Measurements from ENCODE around the gene INPP5A.
A peak's percentile ranks its signal among the peaks of the same experiment; 100 is the strongest.

Gene INPP5A

DNA sequence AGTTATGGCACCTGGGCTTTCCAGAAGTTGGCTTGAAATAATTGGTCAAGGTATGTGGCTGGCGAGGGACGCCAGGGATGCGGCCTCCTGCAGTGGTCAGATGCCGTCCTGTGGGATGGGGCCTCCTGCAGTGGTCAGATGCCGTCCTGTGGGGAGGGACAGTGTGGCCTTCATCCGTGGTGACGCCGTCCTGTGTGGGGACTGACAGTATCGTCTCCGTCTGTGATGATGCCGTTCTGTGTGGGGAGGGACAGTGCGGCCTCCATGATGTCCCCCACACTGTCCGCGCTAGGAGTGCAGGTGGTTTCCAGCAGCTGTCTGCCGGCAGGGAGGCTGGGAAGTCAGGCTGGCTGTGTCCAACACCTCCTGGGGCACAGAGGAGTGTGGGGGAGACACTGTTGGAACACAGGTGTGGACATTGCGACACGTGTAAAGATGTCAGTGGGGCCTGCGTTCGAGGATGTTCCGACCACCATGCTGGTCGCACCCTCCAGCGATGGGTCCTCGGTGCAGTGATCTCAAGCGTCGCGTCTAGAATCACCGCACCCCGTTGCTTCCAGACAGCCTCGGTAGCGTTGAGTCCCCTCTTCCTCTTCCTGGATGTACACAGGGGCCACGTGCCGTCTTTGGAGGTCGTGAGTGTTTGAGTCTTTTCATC lies 52.6 kb downstream of the INPP5A start:
- 95% methylated on average over 33 of the region's 33 CpGs for WGBS (ENCODE audit: insufficient coverage)
- Histone ChIP-seq H3K9me3 (ENCODE audit: control extremely low read depth in 1 of 5, control insufficient read depth in 4 of 5, insufficient read depth in 2 of 5, low read depth in 1 of 5, low read length in 4 of 5) (no peaks in the 10 kb centered on the region), H3K36me3 (ENCODE audit: control insufficient read depth in 4 of 4, insufficient read depth in 4 of 4, low read length in 3 of 4) (peaks cover 0 to 6% (median 0%) of the 10 kb centered on the region in 4 experiments), H3K27ac (ENCODE audit: insufficient read depth in 1 of 2, low read depth in 1 of 2, low read length in 2 of 2, poor library complexity in 1 of 2, severe bottlenecking in 2 of 2) (no peak overlapping the region), H3K4me1 (ENCODE audit: control extremely low read depth in 1 of 4, control insufficient read depth in 4 of 4, insufficient read depth in 4 of 4, low read length in 3 of 4) (peaks cover 10 to 91% (median 82%) of the 10 kb centered on the region in 4 experiments), H3K4me3 (ENCODE audit: control insufficient read depth in 1 of 7, extremely low read depth in 1 of 7, insufficient read depth in 4 of 7, low read depth in 2 of 7, low read length in 6 of 7) (no peak overlapping the region), H3K27me3 (replicated peaks in 2 of 5; ENCODE audit: control insufficient read depth in 4 of 5, insufficient read depth in 5 of 5, low read length in 4 of 5) (no peaks in the 10 kb centered on the region)
- DNase-seq, result no peak
- ChIA-PET POLR2A (no interaction called here), CTCF (no interaction called here)

GRCh38 chr10:132590752-132591121 lies 53.1 kb downstream of the INPP5A start:
- no peaks in the 10 kb centered on the region for H3K27me3 ChIP-seq (replicated peaks in 2 of 5; ENCODE audit: control insufficient read depth in 4 of 5, insufficient read depth in 5 of 5, low read length in 4 of 5)
- H3K36me3 ChIP-seq (ENCODE audit: control insufficient read depth in 4 of 4, insufficient read depth in 4 of 4, low read length in 3 of 4), result peaks cover 0 to 6% (median 0%) of the 10 kb centered on the region in 4 experiments
- H3K4me1 ChIP-seq (ENCODE audit: control extremely low read depth in 1 of 4, control insufficient read depth in 4 of 4, insufficient read depth in 4 of 4, low read length in 3 of 4), result peaks cover 13 to 90% (median 78%) of the 10 kb centered on the region in 4 experiments
- H3K4me3 ChIP-seq (ENCODE audit: control insufficient read depth in 1 of 7, extremely low read depth in 1 of 7, insufficient read depth in 4 of 7, low read depth in 2 of 7, low read length in 6 of 7), result no peak overlapping the region
- DNase-seq, result no peak
- ChIA-PET CTCF (interaction anchor here (0.6 to 1.5 kb wide), 2 partner anchors 13 to 17 kb away, joined by 3 to 6 read pairs; no protein-coding TSS in a partner anchor), POLR2A (no interaction called here)
- WGBS (ENCODE audit: insufficient coverage), result 87% methylated on average over 7 of the region's 10 CpGs
- H3K27ac ChIP-seq (ENCODE audit: insufficient read depth in 1 of 2, low read depth in 1 of 2, low read length in 2 of 2, poor library complexity in 1 of 2, severe bottlenecking in 2 of 2), result no peak overlapping the region
- no peaks in the 10 kb centered on the region for H3K9me3 ChIP-seq (ENCODE audit: control extremely low read depth in 1 of 5, control insufficient read depth in 4 of 5, insufficient read depth in 2 of 5, low read depth in 1 of 5, low read length in 4 of 5)

- POLR2A ChIA-PET, result no interaction called here
Measured at GRCh38 chr10:132591166-132591971, 53.8 kb downstream of the INPP5A start.

DNA sequence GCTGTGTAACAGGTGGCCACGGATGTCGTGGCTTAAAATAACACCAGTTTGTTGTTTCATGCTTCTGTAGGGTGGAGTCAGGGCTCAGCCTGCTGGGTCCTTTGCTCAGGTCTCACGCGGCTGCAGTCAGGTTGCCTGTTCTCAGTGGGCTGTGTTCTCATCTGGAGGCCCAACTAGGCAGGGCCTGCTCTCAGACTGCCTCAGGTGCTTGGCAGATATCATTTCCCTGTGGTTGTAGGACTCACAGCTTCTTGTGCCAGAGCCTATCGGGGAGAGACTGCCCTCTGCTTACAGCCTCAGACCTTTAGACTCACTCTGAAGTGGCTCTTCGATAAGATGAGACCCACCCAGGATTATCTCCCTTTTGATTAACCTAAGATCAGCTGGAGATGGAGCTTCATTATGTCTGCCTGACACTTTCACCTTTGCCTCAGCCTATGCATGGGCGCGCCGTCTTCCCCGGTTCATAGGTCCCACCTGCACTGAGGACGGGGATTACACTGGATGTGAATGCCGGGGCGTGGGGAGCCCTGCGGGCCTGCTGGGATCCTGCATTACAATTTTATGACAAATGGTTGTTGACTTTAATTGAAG lies 55.3 kb downstream of the INPP5A start:
- DNase-seq, result no peak
- POLR2A ChIA-PET, result no interaction called here
- H3K9me3 ChIP-seq (ENCODE audit: control extremely low read depth in 1 of 5, control insufficient read depth in 4 of 5, insufficient read depth in 2 of 5, low read depth in 1 of 5, low read length in 4 of 5), result no peaks in the 10 kb centered on the region
- H3K36me3 ChIP-seq (ENCODE audit: control insufficient read depth in 4 of 4, insufficient read depth in 4 of 4, low read length in 3 of 4), result no peaks in the 10 kb centered on the region
- no peaks in the 10 kb centered on the region for H3K27me3 ChIP-seq (replicated peaks in 2 of 5; ENCODE audit: control insufficient read depth in 4 of 5, insufficient read depth in 5 of 5, low read length in 4 of 5)
- H3K4me1 ChIP-seq (ENCODE audit: control extremely low read depth in 1 of 4, control insufficient read depth in 4 of 4, insufficient read depth in 4 of 4, low read length in 3 of 4), result peaks cover 10 to 81% (median 65%) of the 10 kb centered on the region in 4 experiments
- peak overlapping the region; percentile 12 to 23 for H3K27ac ChIP-seq (ENCODE audit: insufficient read depth in 1 of 2, low read depth in 1 of 2, low read length in 2 of 2, poor library complexity in 1 of 2, severe bottlenecking in 2 of 2)
- 94% methylated on average over 8 of the region's 14 CpGs for WGBS (ENCODE audit: insufficient coverage)
- CTCF ChIA-PET, result interaction anchor here (0.9 to 1.6 kb wide), 5 partner anchors 13 to 133 kb away, joined by 3 to 5 read pairs (median 3); no protein-coding TSS in a partner anchor
- H3K4me3 ChIP-seq (ENCODE audit: control insufficient read depth in 1 of 7, extremely low read depth in 1 of 7, insufficient read depth in 4 of 7, low read depth in 2 of 7, low read length in 6 of 7), result peak overlapping the region in 1 of 7 experiments; percentile 19

More at GRCh38 chr10:132591166-132591971, 53.8 kb downstream of the INPP5A start:
- Histone ChIP-seq H3K9me3 (ENCODE audit: control extremely low read depth in 1 of 5, control insufficient read depth in 4 of 5, insufficient read depth in 2 of 5, low read depth in 1 of 5, low read length in 4 of 5) (no peaks in the 10 kb centered on the region), H3K27ac (ENCODE audit: insufficient read depth in 1 of 2, low read depth in 1 of 2, low read length in 2 of 2, poor library complexity in 1 of 2, severe bottlenecking in 2 of 2) (no peak overlapping the region), H3K4me3 (ENCODE audit: control insufficient read depth in 1 of 7, extremely low read depth in 1 of 7, insufficient read depth in 4 of 7, low read depth in 2 of 7, low read length in 6 of 7) (no peak overlapping the region), H3K27me3 (replicated peaks in 2 of 5; ENCODE audit: control insufficient read depth in 4 of 5, insufficient read depth in 5 of 5, low read length in 4 of 5) (no peaks in the 10 kb centered on the region), H3K36me3 (ENCODE audit: control insufficient read depth in 4 of 4, insufficient read depth in 4 of 4, low read length in 3 of 4) (peaks cover 0 to 2% (median 0%) of the 10 kb centered on the region in 4 experiments), H3K4me1 (ENCODE audit: control extremely low read depth in 1 of 4, control insufficient read depth in 4 of 4, insufficient read depth in 4 of 4, low read length in 3 of 4) (peaks cover 13 to 86% (median 72%) of the 10 kb centered on the region in 4 experiments)
- 88% methylated on average over 19 of the region's 22 CpGs for WGBS (ENCODE audit: insufficient coverage)
- CTCF ChIA-PET, result interaction anchor here (0.6 to 1.6 kb wide), 4 partner anchors 11 to 139 kb away, joined by 3 to 6 read pairs (median 3); no protein-coding TSS in a partner anchor
- DNase-seq, result peak in 1 of 3 donors; percentile 17

DNA sequence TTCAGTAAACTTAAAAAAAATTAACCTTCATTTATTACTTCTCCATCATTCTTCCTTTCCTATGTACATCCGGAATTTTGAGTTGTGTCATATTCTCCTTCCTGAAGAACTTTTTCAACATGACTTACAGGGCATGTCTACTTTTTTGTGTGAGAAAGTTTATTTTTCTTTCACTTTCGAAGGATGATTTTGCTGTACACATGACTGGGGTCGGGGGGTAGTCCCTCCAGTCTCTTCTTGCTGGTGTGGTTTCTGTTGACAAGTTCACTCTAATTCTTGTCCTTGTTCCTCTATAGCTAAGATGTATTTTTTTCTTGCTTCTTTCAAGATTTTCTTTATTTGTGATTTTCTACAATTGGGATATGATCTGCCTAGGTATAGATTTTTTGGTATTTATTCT lies 55.8 kb downstream of the INPP5A start:
- peak overlapping the region in 1 of 2 experiments; percentile 23 for H3K27ac ChIP-seq (ENCODE audit: insufficient read depth in 1 of 2, low read depth in 1 of 2, low read length in 2 of 2, poor library complexity in 1 of 2, severe bottlenecking in 2 of 2)
- H3K4me3 ChIP-seq (ENCODE audit: control insufficient read depth in 1 of 7, extremely low read depth in 1 of 7, insufficient read depth in 4 of 7, low read depth in 2 of 7, low read length in 6 of 7), result peak overlapping the region in 1 of 7 experiments; percentile 19
- H3K36me3 ChIP-seq (ENCODE audit: control insufficient read depth in 4 of 4, insufficient read depth in 4 of 4, low read length in 3 of 4), result no peaks in the 10 kb centered on the region
- no peaks in the 10 kb centered on the region for H3K9me3 ChIP-seq (ENCODE audit: control extremely low read depth in 1 of 5, control insufficient read depth in 4 of 5, insufficient read depth in 2 of 5, low read depth in 1 of 5, low read length in 4 of 5)
- CTCF ChIA-PET, result interaction anchor here (0.9 to 1.5 kb wide), 3 partner anchors 17 to 133 kb away, joined by 3 to 5 read pairs (median 4); no protein-coding TSS in a partner anchor
- POLR2A ChIA-PET, result interaction anchor here (0.6 kb wide), 1 partner anchor 15 kb away, joined by 3 read pairs; no protein-coding TSS in a partner anchor
- WGBS (ENCODE audit: insufficient coverage), result no CpG with 5 or more reads among the region's 3 CpGs
- peaks cover 8 to 76% (median 60%) of the 10 kb centered on the region in 4 experiments for H3K4me1 ChIP-seq (ENCODE audit: control extremely low read depth in 1 of 4, control insufficient read depth in 4 of 4, insufficient read depth in 4 of 4, low read length in 3 of 4)
- H3K27me3 ChIP-seq (replicated peaks in 2 of 5; ENCODE audit: control insufficient read depth in 4 of 5, insufficient read depth in 5 of 5, low read length in 4 of 5), result no peaks in the 10 kb centered on the region
- peak; percentile 54 to 89 (median 86) for DNase-seq

DNA sequence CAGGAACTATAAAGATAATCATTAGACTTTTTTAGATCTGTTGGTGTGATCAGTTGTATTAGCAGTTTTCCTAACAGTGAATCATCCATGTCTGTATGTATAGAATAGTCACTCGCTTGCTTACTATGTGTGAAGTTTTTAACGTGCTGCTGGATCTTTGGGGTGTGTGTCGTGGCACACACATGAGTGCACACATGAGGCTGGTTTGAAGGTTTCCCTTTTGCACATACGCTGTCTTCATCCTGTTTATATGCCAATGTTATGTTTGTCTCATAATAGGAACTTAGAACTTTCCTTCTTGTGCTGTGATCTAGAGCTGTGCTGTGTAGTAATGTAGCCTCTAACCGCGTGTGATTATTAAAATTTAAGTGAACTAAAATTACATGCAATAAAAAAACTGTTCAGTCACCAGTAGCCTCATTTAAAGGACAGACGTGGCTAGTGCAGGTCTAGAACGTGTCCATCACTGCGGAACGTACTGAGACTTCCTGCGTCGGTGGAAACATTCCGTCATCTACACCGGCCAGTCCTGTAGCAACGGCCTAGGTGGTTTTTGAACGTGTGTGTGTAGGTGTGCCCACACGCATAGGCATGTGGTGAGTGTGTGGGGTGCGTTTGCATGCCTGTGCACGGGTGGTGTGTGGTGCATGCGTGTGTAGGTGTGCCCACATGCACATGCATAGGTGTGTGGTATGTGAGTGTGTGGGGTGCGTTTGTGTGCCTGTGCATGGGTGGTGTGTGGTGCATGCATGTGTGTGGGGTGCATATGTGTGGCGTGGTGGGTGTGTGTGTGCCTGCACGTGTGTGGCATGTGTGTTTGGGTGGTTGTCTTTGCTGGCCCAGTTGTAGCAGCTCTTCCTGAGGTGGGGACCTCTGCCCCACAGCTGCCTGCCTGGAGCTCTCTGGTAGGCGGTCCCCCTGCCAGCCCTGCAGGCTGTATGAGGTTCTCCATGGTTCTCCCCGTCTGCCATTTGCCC lies 56.6 kb downstream of the INPP5A start:
- DNase-seq, result peak in 1 of 3 donors; percentile 37
- no peaks in the 10 kb centered on the region for H3K36me3 ChIP-seq (ENCODE audit: control insufficient read depth in 4 of 4, insufficient read depth in 4 of 4, low read length in 3 of 4)
- peaks cover 0 to 2% (median 0%) of the 10 kb centered on the region in 5 experiments for H3K9me3 ChIP-seq (ENCODE audit: control extremely low read depth in 1 of 5, control insufficient read depth in 4 of 5, insufficient read depth in 2 of 5, low read depth in 1 of 5, low read length in 4 of 5)
- H3K27ac ChIP-seq (ENCODE audit: insufficient read depth in 1 of 2, low read depth in 1 of 2, low read length in 2 of 2, poor library complexity in 1 of 2, severe bottlenecking in 2 of 2), result no peak overlapping the region
- no peaks in the 10 kb centered on the region for H3K27me3 ChIP-seq (replicated peaks in 2 of 5; ENCODE audit: control insufficient read depth in 4 of 5, insufficient read depth in 5 of 5, low read length in 4 of 5)
- peaks cover 8 to 68% (median 52%) of the 10 kb centered on the region in 4 experiments for H3K4me1 ChIP-seq (ENCODE audit: control extremely low read depth in 1 of 4, control insufficient read depth in 4 of 4, insufficient read depth in 4 of 4, low read length in 3 of 4)
- POLR2A ChIA-PET, result interaction anchor here (0.6 to 0.9 kb wide), 2 partner anchors 15 to 16 kb away, joined by 3 to 4 read pairs; no protein-coding TSS in a partner anchor
- CTCF ChIA-PET, result interaction anchor here (0.9 to 1.5 kb wide), 3 partner anchors 16 to 134 kb away, joined by 3 to 5 read pairs (median 4); no protein-coding TSS in a partner anchor
- H3K4me3 ChIP-seq (ENCODE audit: control insufficient read depth in 1 of 7, extremely low read depth in 1 of 7, insufficient read depth in 4 of 7, low read depth in 2 of 7, low read length in 6 of 7), result peak overlapping the region in 1 of 7 experiments; percentile 19
- 87% methylated on average over 18 of the region's 25 CpGs for WGBS (ENCODE audit: insufficient coverage)

Data from common myeloid progenitor, CD34-positive (primary cell).